Left ventricle myocardium inferior (tissue), 1 donor: ENCODE results near the gene DTNB. TPM values are rescaled to one million over a fixed set of nuclear protein-coding genes. Genes with fewer than 3 reads are reported as not detected.

Experiments used
- DNase-seq: peaks from one replicate; pipeline ENCODE4 v3.0.0-alpha.2; 2020
- H3K27ac ChIP-seq: fragments of 200-600 bp; replicated peaks from 2 replicates; pipeline ENCODE4 v1.8.0; 2021
- H3K27me3 ChIP-seq: fragments of 200-600 bp; 2 replicates; pipeline ENCODE4 v1.8.0; 2021; ENCODE audit warnings: low read depth
- H3K36me3 ChIP-seq: fragments of 200-600 bp; 2 replicates; pipeline ENCODE4 v1.8.0; 2021
- H3K4me1 ChIP-seq: fragments of 200-600 bp; 2 replicates; pipeline ENCODE4 v1.8.0; 2021
- H3K4me3 ChIP-seq: fragments of 200-600 bp; 2 replicates; pipeline ENCODE4 v1.8.0; 2021; ENCODE audit warnings: mild to moderate bottlenecking, moderate library complexity
- H3K9me3 ChIP-seq: fragments of 200-600 bp; replicated peaks from 2 replicates; pipeline ENCODE4 v1.8.0; 2021
- CTCF ChIP-seq: fragments of 200-600 bp; IDR thresholded peaks from 2 replicates; pipeline ENCODE4 v1.8.0; 2021; ENCODE audit warnings: antibody characterized with exemption, mild to moderate bottlenecking, borderline replicate concordance
- intact Hi-C: fragments of 100-400 bp; cut with micrococcal nuclease; formaldehyde crosslinking; loops from one replicate; pipeline ENCODE4 v1.11.0; 2022
- total RNA-seq: library from RNA; stranded (reverse); fragmentation: NEBNext Ultra II Directional; extraction: Animal tissue kit (Norgen Biotek cat#: 25700); gene quantifications from one replicate; pipeline ENCODE4 v1.2.1, GENCODE V29; 2021
- donor health status: DM: no; HTN: yes; CAD: no; lungs with severe emphysema.

Gene DTNB
- total RNA-seq, 1 donor from 2014 or later = 4.5 TPM

GRCh38 chr2:25523060-25523459 lies 150.3 kb downstream of the DTNB start:
- intact Hi-C loops = no loop called here
- no peaks in the 10 kb centered on the region for H3K27me3 ChIP-seq

GRCh38 chr2:25521665-25522387 lies 151.6 kb downstream of the DTNB start:
- intact Hi-C loops = no loop called here
- H3K4me3 ChIP-seq = peak overlapping the region; percentile 50
- no peak overlapping the region for H3K27ac ChIP-seq
- H3K36me3 ChIP-seq = no peaks in the 10 kb centered on the region
- no peaks in the 10 kb centered on the region for H3K27me3 ChIP-seq
- H3K9me3 ChIP-seq = no peaks in the 10 kb centered on the region
- TF ChIP-seq CTCF = peak; percentile 83
- no peak for DNase-seq
- H3K4me1 ChIP-seq = peaks cover 10% of the 10 kb centered on the region

More at GRCh38 chr2:25523060-25523459, 150.3 kb downstream of the DTNB start:
- Histone ChIP-seq H3K9me3 (no peaks in the 10 kb centered on the region), H3K4me3 (no peak overlapping the region), H3K4me1 (peaks cover 10% of the 10 kb centered on the region), H3K27ac (no peak overlapping the region), H3K36me3 (no peaks in the 10 kb centered on the region)
- TF ChIP-seq CTCF = no peak
- no peak for DNase-seq

- no peaks in the 10 kb centered on the region for H3K27me3 ChIP-seq
- H3K4me1 ChIP-seq = peaks cover 10% of the 10 kb centered on the region
- intact Hi-C loops = no loop called here
- H3K9me3 ChIP-seq = no peaks in the 10 kb centered on the region
- DNase-seq = no peak
- no peak overlapping the region for H3K27ac ChIP-seq
- no peak overlapping the region for H3K4me3 ChIP-seq
- no peak for TF ChIP-seq CTCF
- H3K36me3 ChIP-seq = no peaks in the 10 kb centered on the region
Measured at GRCh38 chr2:25521126-25521525, 152.3 kb downstream of the DTNB start.

- no peaks in the 10 kb centered on the region for H3K9me3 ChIP-seq
- no peak for TF ChIP-seq CTCF
- intact Hi-C loops = no loop called here
- H3K4me1 ChIP-seq = peaks cover 10% of the 10 kb centered on the region
- no peak overlapping the region for H3K27ac ChIP-seq
- H3K27me3 ChIP-seq = no peaks in the 10 kb centered on the region
- no peaks in the 10 kb centered on the region for H3K36me3 ChIP-seq
- no peak for DNase-seq
- no peak overlapping the region for H3K4me3 ChIP-seq
Measured at GRCh38 chr2:25517701-25518100, 155.7 kb downstream of the DTNB start.

- no peaks in the 10 kb centered on the region for H3K9me3 ChIP-seq
- H3K4me3 ChIP-seq = no peak overlapping the region
- no peak for TF ChIP-seq CTCF
- H3K27me3 ChIP-seq = no peaks in the 10 kb centered on the region
- H3K36me3 ChIP-seq = no peaks in the 10 kb centered on the region
- no peaks in the 10 kb centered on the region for H3K4me1 ChIP-seq
- no peak for DNase-seq
- intact Hi-C loops = no loop called here
- no peak overlapping the region for H3K27ac ChIP-seq
Measured at GRCh38 chr2:25514043-25514637, 159.2 kb downstream of the DTNB start.
